PC-9 (cell line): ENCODE data around the gene PSTPIP1. TPM values are rescaled to one million over a fixed set of nuclear protein-coding genes. Genes with fewer than 3 reads are reported as not detected.

Experiments
- BruUV-seq: library from RNA; stranded (reverse); fragments of 400-500 nt; replicated peaks from 2 replicates; lab custom pipeline; 2021; lab: Mats Ljungman, UMichigan
- CTCF ChIA-PET: fragments of 300-600 bp; sonication (Branson Sonifier 250); formaldehyde crosslinking; loops from one replicate; lab custom pipeline; 2022; ENCODE audit warnings: antibody characterized with exemption; lab: Charles Lee
- POLR2A ChIA-PET: fragments of 300-600 bp; sonication (Branson Sonifier 250); formaldehyde crosslinking; loops from one replicate; lab custom pipeline; 2022; ENCODE audit warnings: antibody characterized with exemption; ENCODE audit not compliant: unreplicated experiment; lab: Charles Lee
- DNase-seq, 2 experiments: peaks; one replicate each; pipeline versions ENCODE4 v3.0.0 to v3.0.0-alpha.2; 2015 to 2022; ENCODE audit warnings: mixed read lengths in 1 of 2
- H2AFZ ChIP-seq: fragments of 200-600 bp; sonication (generic); 2 replicates; pipeline ENCODE4 v1.8.1; 2017; ENCODE audit warnings: antibody characterized with exemption
- H3F3A ChIP-seq: fragments of 200-600 bp; sonication (generic); 2 replicates; pipeline ENCODE4 v1.8.1; 2017; ENCODE audit warnings: antibody characterized with exemption, mild to moderate bottlenecking, low read depth; ENCODE audit not compliant: insufficient read depth
- H3K27ac ChIP-seq: fragments of 200-600 bp; sonication (generic); 2 replicates; pipeline ENCODE4 v1.6.1; 2016; ENCODE audit warnings: mixed run types
- H3K27me3 ChIP-seq: fragments of 200-600 bp; sonication (generic); 2 replicates; pipeline ENCODE4 v1.6.1; 2016; ENCODE audit warnings: low read depth, mixed run types; ENCODE audit not compliant: insufficient read depth
- H3K36me3 ChIP-seq: fragments of 200-600 bp; sonication (generic); 2 replicates; pipeline ENCODE4 v1.6.1; 2016; ENCODE audit warnings: low read depth, mixed run types
- H3K4me1 ChIP-seq: fragments of 200-600 bp; sonication (generic); replicated peaks from 2 replicates; pipeline ENCODE4 v1.6.1; 2016; ENCODE audit warnings: mixed run types; ENCODE audit not compliant: insufficient read depth
- H3K4me2 ChIP-seq: fragments of 200-600 bp; sonication (generic); 2 replicates; pipeline ENCODE4 v1.6.1; 2017; ENCODE audit warnings: mixed run types
- H3K4me3 ChIP-seq: fragments of 200-600 bp; sonication (generic); 2 replicates; pipeline ENCODE4 v1.6.1; 2016; ENCODE audit warnings: mixed run types
- H3K79me2 ChIP-seq: fragments of 200-600 bp; sonication (generic); 2 replicates; pipeline ENCODE4 v1.6.1; 2017; ENCODE audit warnings: low read depth, mixed run types
- H3K9me2 ChIP-seq: fragments of 200-600 bp; sonication (generic); 2 replicates; pipeline ENCODE4 v1.8.1; 2017; ENCODE audit warnings: mild to moderate bottlenecking; ENCODE audit not compliant: insufficient read depth
- H3K9me3 ChIP-seq: fragments of 200-600 bp; sonication (generic); 2 replicates; pipeline ENCODE4 v1.8.1; 2016; ENCODE audit warnings: low read depth; ENCODE audit not compliant: insufficient read depth
- H4K20me1 ChIP-seq: fragments of 200-600 bp; sonication (generic); 2 replicates; pipeline ENCODE4 v1.8.1; 2017; ENCODE audit not compliant: insufficient read depth
- CTCF ChIP-seq: fragments of 200-600 bp; sonication (generic); conservative IDR thresholded peaks from 2 replicates; pipeline ENCODE4 v1.6.1; 2017; ENCODE audit warnings: mixed run types, antibody characterized with exemption, mild to moderate bottlenecking, moderate library complexity
- EZH2 ChIP-seq: fragments of 200-600 bp; sonication (generic); IDR thresholded peaks from 2 replicates; pipeline ENCODE4 v1.8.0; 2017; ENCODE audit warnings: antibody characterized with exemption, low read depth
- intact Hi-C: fragments of 100-400 bp; cut with micrococcal nuclease; formaldehyde crosslinking; loops from one replicate; pipeline ENCODE4 v1.10.0; 2022; ENCODE audit not compliant: unreplicated experiment
- total RNA-seq: library from RNA; stranded (reverse); gene quantifications from 2 replicates; pipeline ENCODE4 v1.2.3, GENCODE V29; 2021

PSTPIP1 gene
- total RNA-seq, 1 experiment from 2014 or later = not detected

GRCh38 chr15:76994496-76994895 is 430 bp upstream of the PSTPIP1 start:
- Histone ChIP-seq H4K20me1 (no peaks in the 10 kb centered on the region), H3K36me3 (no peaks in the 10 kb centered on the region), H2AFZ (no peak overlapping the region), H3K4me1 (no peaks in the 10 kb centered on the region), H3K4me2 (no peak overlapping the region), H3K79me2 (no peaks in the 10 kb centered on the region), H3K9me2 (no peaks in the 10 kb centered on the region), H3K4me3 (no peak overlapping the region), H3K27me3 (no peaks in the 10 kb centered on the region), H3K27ac (no peak overlapping the region), H3K9me3 (no peaks in the 10 kb centered on the region), H3F3A (no peaks in the 10 kb centered on the region)
- CTCF ChIA-PET = no interaction called here
- intact Hi-C loops = no loop called here
- POLR2A ChIA-PET = interaction anchor here (0.6 kb wide), 1 partner anchor 11 kb away, joined by 4 read pairs; no protein-coding TSS in a partner anchor
- TF ChIP-seq EZH2 = no peak
- no peak for TF ChIP-seq CTCF
- BruUV-seq = no TSS peak
- DNase-seq = no peak

- H3K9me3 ChIP-seq = no peaks in the 10 kb centered on the region
- H3K79me2 ChIP-seq = no peaks in the 10 kb centered on the region
- H3K4me3 ChIP-seq = no peak overlapping the region
- no peaks in the 10 kb centered on the region for H4K20me1 ChIP-seq
- TF ChIP-seq EZH2 (no peak), CTCF (no peak)
- H3K4me1 ChIP-seq = no peaks in the 10 kb centered on the region
- intact Hi-C loops = no loop called here
- DNase-seq = no peak
- no peaks in the 10 kb centered on the region for H3K9me2 ChIP-seq
- H3K36me3 ChIP-seq = no peaks in the 10 kb centered on the region
- H3K27me3 ChIP-seq = no peaks in the 10 kb centered on the region
- H3K27ac ChIP-seq = no peak overlapping the region
- no peak overlapping the region for H2AFZ ChIP-seq
- POLR2A ChIA-PET = interaction anchor here (0.6 kb wide), 2 partner anchors 13 to 25 kb away, joined by 4 to 6 read pairs; no protein-coding TSS in a partner anchor
- CTCF ChIA-PET = no interaction called here
- BruUV-seq = no TSS peak
- H3F3A ChIP-seq = no peaks in the 10 kb centered on the region
- H3K4me2 ChIP-seq = no peak overlapping the region
Observed at GRCh38 chr15:76996076-76996525, 1.2 kb downstream of the PSTPIP1 start.

- CTCF ChIA-PET = no interaction called here
- H3K27ac ChIP-seq = no peak overlapping the region
- no peaks in the 10 kb centered on the region for H3K79me2 ChIP-seq
- H3K4me3 ChIP-seq = no peak overlapping the region
- H3K9me2 ChIP-seq = no peaks in the 10 kb centered on the region
- H3K27me3 ChIP-seq = no peaks in the 10 kb centered on the region
- no peaks in the 10 kb centered on the region for H3K4me1 ChIP-seq
- no peaks in the 10 kb centered on the region for H3K36me3 ChIP-seq
- BruUV-seq = no TSS peak
- H2AFZ ChIP-seq = no peak overlapping the region
- no peaks in the 10 kb centered on the region for H3K9me3 ChIP-seq
- no peaks in the 10 kb centered on the region for H4K20me1 ChIP-seq
- H3K4me2 ChIP-seq = no peak overlapping the region
- intact Hi-C loops = no loop called here
- no peaks in the 10 kb centered on the region for H3F3A ChIP-seq
- DNase-seq = no peak
- POLR2A ChIA-PET = interaction anchor here (0.6 kb wide), 2 partner anchors 13 to 26 kb away, joined by 4 to 6 read pairs; no protein-coding TSS in a partner anchor
- no peak for TF ChIP-seq CTCF
- no peak for TF ChIP-seq EZH2
Observed at GRCh38 chr15:76996526-76997401, 1.8 kb downstream of the PSTPIP1 start.
